Measurements from ENCODE around the gene METAP1.

Gene METAP1

DNA sequence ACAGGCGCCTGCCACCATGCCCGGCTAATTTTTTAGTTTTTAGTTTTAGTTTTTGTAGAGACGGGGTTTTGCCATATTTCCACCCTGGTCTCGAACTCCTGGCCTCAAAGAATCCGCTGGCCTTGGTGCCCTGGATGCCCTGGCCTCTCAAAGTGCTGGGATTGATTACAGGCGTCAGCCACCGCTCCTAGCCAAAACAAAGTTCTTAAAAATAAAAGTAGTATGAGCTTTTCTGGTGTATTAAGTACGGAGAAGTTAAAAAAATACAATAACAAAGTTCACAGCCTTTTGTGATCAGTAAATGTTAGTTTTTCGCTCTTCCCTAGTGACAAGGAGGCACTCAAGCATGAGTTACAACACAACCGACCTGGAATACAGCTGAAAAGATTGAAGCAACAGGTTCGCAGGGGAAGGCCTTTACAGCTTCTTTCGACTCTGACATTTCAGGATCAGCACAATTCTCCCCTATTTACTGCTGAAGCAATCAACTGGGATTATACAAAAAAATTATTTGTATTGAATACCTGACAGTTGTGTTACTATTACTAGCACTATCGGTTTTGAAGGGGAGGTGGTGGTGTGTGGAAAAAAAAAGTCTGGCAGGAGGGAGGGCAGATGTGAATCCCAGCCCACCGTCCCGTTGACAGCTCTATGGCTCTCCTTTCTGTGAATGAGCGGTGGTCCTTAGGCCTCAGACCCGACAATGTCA, 893 bp upstream of the METAP1 start:
- DNase-seq (ENCODE audit: extremely low spot score): no peak
- TF ChIP-seq CTCF (IDR thresholded peaks at IDR 0.05; ENCODE audit: control extremely low read depth, extremely low read depth, low read depth, missing control alignments): no peak
- CTCF ChIA-PET: interaction anchor here (0.7 to 9.0 kb wide), 39 partner anchors 9 to 856 kb away, joined by 3 to 165 read pairs (median 5); partner anchors contain the start of genes ADH5 and EIF4E
- POLR2A ChIA-PET: interaction anchor here (0.7 to 1.5 kb wide), 7 partner anchors 12 to 733 kb away, joined by 3 to 6 read pairs (median 3); partner anchors contain the start of genes EIF4E and RAP1GDS1

DNA sequence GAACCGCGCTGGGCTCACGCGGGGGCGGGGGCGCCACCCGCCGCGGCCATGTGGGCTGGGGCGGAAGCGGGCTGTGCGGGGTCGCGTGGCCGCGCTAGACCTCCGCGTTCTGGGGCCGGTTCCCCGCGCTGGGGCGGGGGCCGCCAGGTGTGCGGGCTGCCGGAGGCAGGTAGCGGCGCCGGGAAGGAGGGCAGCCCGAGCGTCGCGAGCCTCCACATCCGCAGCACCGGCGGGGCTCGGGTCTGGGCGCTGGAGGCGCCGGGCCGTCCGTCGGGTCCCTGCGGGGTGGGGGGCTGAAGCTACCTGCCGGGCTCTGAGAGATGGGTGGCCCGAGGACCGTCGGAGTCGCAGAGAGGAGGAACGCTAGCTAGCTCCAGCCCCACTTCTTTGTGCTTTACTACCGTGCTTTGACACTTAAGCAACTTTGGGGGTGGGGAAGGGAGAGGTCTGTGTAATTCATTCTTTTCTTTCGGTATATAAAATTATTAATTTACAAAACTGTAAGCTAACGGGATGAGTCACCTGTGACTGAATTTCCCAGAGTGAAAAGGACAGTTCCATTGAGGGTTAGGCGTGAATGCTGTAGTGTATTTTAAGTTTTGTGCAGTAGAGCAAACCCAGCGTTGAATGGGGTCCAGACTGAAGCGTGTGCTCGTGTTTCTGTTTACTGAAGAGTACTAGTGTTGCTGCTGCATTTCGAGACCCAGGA, 689 bp downstream of the METAP1 start:
- POLR2A ChIA-PET: interaction anchor here (0.6 to 1.5 kb wide), 2 partner anchors 11 to 68 kb away, joined by 3 to 5 read pairs; no protein-coding TSS in a partner anchor

GRCh38 chr4:98996765-98997068, 1.2 kb downstream of the METAP1 start:
- ChIA-PET POLR2A (no interaction called here), CTCF (interaction anchor here (1.1 to 9.0 kb wide), 5 partner anchors 9 to 812 kb away, joined by 3 to 165 read pairs (median 5); partner anchors contain the start of gene ADH5)
- TF ChIP-seq CTCF (IDR thresholded peaks at IDR 0.05; ENCODE audit: control extremely low read depth, extremely low read depth, low read depth, missing control alignments): no peak
- DNase-seq (ENCODE audit: extremely low spot score): no peak

More for the DNA sequence above, 689 bp downstream of the METAP1 start:
- TF ChIP-seq CTCF (IDR thresholded peaks at IDR 0.05; ENCODE audit: control extremely low read depth, extremely low read depth, low read depth, missing control alignments): no peak
- CTCF ChIA-PET: interaction anchor here (0.8 to 9.0 kb wide), 16 partner anchors 9 to 813 kb away, joined by 3 to 165 read pairs (median 7); partner anchors contain the start of gene ADH5
- DNase-seq (ENCODE audit: extremely low spot score): peak; percentile 12

DNA sequence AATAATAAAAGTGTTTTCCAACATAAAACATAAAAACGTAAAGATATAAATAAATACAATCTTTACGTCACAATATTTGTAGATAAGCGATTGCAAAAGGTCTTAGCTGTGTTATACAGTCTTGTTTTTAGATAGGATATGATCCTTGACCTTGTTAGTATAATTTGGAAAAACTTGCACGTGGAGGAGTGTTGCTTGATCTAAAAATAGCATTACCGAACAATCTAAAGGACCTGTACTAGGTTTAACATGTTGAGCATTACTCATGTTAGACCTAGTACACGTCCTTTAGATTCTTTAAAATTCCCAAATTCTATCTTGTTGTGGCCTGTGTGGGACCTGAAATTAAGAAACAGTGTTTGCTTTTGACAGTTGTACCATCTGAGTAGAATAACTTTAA, 1.6 kb downstream of the METAP1 start:
- ChIA-PET POLR2A (no interaction called here), CTCF (interaction anchor here (1.1 to 9.0 kb wide), 5 partner anchors 8 to 92 kb away, joined by 3 to 165 read pairs (median 9); partner anchors contain the start of gene ADH5)
- DNase-seq (ENCODE audit: extremely low spot score): no peak
- TF ChIP-seq CTCF (IDR thresholded peaks at IDR 0.05; ENCODE audit: control extremely low read depth, extremely low read depth, low read depth, missing control alignments): no peak

DNA sequence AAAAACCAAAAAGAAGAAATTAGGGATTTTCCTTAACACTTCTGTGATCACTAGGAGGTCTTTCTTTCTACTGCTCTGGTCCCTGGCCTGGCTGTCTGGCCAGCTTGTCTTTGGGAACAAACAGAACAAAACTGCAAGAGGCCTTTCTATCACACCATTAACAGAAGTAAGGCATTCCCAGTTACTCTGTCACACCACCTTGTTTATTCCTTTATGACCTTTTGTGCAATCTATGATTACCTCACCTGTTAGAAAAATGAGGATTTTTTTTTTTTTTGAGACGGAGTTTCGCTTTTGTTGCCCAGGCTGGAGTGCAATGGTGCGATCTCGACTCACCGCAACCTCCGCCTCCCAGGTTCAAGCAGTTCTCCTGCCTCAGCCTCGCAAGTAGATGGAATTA, 3.0 kb downstream of the METAP1 start:
- no peak for DNase-seq (ENCODE audit: extremely low spot score)
- ChIA-PET POLR2A (no interaction called here), CTCF (interaction anchor here (1.2 to 9.0 kb wide), 3 partner anchors 9 to 55 kb away, joined by 3 to 165 read pairs (median 9); no protein-coding TSS in a partner anchor)
- no peak for TF ChIP-seq CTCF (IDR thresholded peaks at IDR 0.05; ENCODE audit: control extremely low read depth, extremely low read depth, low read depth, missing control alignments)

DNA sequence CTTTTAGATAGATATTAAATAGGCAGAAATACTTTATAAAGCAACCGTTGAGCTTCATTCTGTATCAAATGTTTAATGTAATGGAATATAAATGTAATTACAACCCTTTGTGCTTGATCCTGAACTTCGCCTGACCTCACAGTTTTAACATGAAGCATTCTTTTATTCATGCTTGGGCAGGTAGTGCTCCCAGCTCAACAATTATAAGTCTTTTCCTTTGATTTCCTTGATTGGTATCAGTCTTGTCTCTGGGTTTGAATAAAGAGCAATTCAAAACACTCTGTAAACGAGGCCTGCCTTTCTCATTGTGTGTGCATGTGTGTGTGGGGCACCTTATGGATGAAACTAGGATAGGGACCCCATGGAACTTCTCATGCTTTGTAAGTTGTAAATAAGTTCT, 6.8 kb downstream of the METAP1 start:
- ChIA-PET CTCF (interaction anchor here (1.0 to 2.9 kb wide), 8 partner anchors 9 to 54 kb away, joined by 3 to 14 read pairs (median 4); no protein-coding TSS in a partner anchor), POLR2A (no interaction called here)
- DNase-seq (ENCODE audit: extremely low spot score): no peak
- TF ChIP-seq CTCF (IDR thresholded peaks at IDR 0.05; ENCODE audit: control extremely low read depth, extremely low read depth, low read depth, missing control alignments): no peak
